Esophagus squamous epithelium (tissue), 5 donors: Measurements from ENCODE around the gene CFTR. TPM values are rescaled to one million over a fixed set of nuclear protein-coding genes. Genes with fewer than 3 reads are reported as not detected.

ENCODE experiments used
- DNase-seq: peaks from one replicate; lab custom pipeline; 2025; lab: John Stamatoyannopoulos, UW
- H3K27ac ChIP-seq, 4 donors: fragments of 200-600 bp; sonication (generic); one replicate each; pipeline ENCODE4 v1.5.1; 2016 to 2019; ENCODE audit warnings: mild to moderate bottlenecking in 1 of 4
- H3K27me3 ChIP-seq, 4 donors: fragments of 200-600 bp; sonication (generic); 1 replicate in 3 of 4; 2 replicates in 1 of 4; pipeline versions ENCODE4 v1.5.1 to v1.6.0; 2017 to 2021; ENCODE audit warnings: antibody characterized with exemption in 1 of 4
- H3K36me3 ChIP-seq, 3 donors: fragments of 200-600 bp; sonication (generic); one replicate each; pipeline ENCODE4 v1.5.1; 2016 to 2019
- H3K4me1 ChIP-seq, 3 donors: fragments of 200-600 bp; sonication (generic); one replicate each; pipeline ENCODE4 v1.5.1; 2017 to 2019
- H3K4me3 ChIP-seq, 4 donors: fragments of 200-600 bp; sonication (generic); 1 replicate in 3 of 4; 2 replicates in 1 of 4; pipeline ENCODE4 v1.5.1; 2016 to 2019; ENCODE audit warnings: mild to moderate bottlenecking in 2 of 4, moderate library complexity in 1 of 4
- H3K9me3 ChIP-seq, 3 donors: fragments of 200-600 bp; sonication (generic); one replicate each; pipeline ENCODE4 v1.5.1; 2016 to 2019
- POLR2A ChIP-seq, 4 donors: fragments of 450-650 bp; IDR thresholded peaks; one replicate each; pipeline ENCODE4 v1.6.1; 2017; ENCODE audit warnings: antibody characterized with exemption in 4 of 4, mild to moderate bottlenecking in 4 of 4, moderate library complexity in 3 of 4
- WGBS, 2 donors: methylation state at CpG; one replicate each; pipeline ENCODE4 v1.1.5; 2018; 5-methylcytosine and 5-hydroxymethylcytosine counted together
- intact Hi-C: fragments of 100-400 bp; cut with DNase I; formaldehyde crosslinking; loops from one replicate; pipeline ENCODE4 v1.15.0; 2022
- total RNA-seq, 4 donors: library from RNA; depleted of rRNA; stranded (reverse); fragments of >200 nt; gene quantifications; one replicate each; pipeline ENCODE4 v1.1.0, GENCODE V29; 2016
- TF ChIP-seq, protein P1 (sequence below), 6 experiments: fragments of 450-650 bp in 4 of 6; fragments of 200-600 bp in 2 of 6; sonication (generic) in 2 of 6; IDR thresholded peaks; one replicate each; pipeline ENCODE4 v1.5.1; 2016 to 2019; ENCODE audit warnings: antibody characterized with exemption in 6 of 6, mild to moderate bottlenecking in 4 of 6, moderate library complexity in 4 of 6
- donor health status: DM: yes; HTN: yes; CAD: no.

Gene CFTR
- total RNA-seq, result 1 to 10 TPM in 1 of 4 donors, under 1 TPM in 2, not detected in 1; 0.38 to 2.1 (median 0.99) TPM

DNA sequence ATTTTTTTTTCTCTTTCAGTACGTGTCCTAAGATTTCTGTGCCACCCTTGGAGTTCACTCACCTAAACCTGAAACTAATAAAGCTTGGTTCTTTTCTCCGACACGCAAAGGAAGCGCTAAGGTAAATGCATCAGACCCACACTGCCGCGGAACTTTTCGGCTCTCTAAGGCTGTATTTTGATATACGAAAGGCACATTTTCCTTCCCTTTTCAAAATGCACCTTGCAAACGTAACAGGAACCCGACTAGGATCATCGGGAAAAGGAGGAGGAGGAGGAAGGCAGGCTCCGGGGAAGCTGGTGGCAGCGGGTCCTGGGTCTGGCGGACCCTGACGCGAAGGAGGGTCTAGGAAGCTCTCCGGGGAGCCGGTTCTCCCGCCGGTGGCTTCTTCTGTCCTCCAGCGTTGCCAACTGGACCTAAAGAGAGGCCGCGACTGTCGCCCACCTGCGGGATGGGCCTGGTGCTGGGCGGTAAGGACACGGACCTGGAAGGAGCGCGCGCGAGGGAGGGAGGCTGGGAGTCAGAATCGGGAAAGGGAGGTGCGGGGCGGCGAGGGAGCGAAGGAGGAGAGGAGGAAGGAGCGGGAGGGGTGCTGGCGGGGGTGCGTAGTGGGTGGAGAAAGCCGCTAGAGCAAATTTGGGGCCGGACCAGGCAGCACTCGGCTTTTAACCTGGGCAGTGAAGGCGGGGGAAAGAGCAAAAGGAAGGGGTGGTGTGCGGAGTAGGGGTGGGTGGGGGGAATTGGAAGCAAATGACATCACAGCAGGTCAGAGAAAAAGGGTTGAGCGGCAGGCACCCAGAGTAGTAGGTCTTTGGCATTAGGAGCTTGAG lies at the start of gene CFTR:
Gene CFTR, plus strand, starts transcription at position 801 of the 830 bp plus-strand sequence. CDS start 70 bp downstream, outside the sequence.
- H3K4me1 ChIP-seq, result peaks cover 0 to 15% (median 4%) of the 10 kb centered on the region in 3 donors

DNA sequence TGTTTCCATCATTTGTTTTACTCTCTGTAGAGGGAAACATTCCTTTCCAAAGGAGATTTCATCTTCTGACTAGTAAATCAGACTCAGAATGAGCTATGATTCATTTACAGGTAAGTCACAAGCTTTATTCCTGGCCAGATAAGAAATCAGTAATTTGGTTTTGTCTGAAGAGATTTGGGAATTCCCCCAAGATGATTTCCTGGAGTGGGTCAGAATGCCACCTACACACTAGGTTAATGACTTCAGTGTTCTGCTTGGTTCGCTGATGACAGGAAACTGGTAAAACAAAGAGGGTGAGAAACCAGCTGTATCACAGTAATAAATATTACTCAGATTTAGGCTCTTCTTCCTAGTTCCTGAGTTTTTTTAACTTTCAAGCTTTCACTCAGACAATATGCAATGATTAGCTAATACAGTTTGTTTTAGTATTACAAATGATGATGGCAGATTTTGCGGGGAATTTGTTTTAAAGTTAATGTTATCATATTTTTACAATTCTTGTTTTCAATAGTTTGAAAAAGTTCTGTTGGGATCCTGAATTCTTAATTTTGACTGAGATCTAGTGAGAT lies 44.3 kb upstream of the CFTR start:
- no peaks in the 10 kb centered on the region for H3K4me1 ChIP-seq
- DNase-seq, result no peak
- no peak overlapping the region for H3K27ac ChIP-seq
- H3K9me3 ChIP-seq, result no peaks in the 10 kb centered on the region
- 31 to 32% methylated on average over 2 of the region's 2 CpGs for WGBS, 2 donors
- no peaks in the 10 kb centered on the region for H3K27me3 ChIP-seq
- intact Hi-C loops, result no loop called here
- TF ChIP-seq, protein P1, sequence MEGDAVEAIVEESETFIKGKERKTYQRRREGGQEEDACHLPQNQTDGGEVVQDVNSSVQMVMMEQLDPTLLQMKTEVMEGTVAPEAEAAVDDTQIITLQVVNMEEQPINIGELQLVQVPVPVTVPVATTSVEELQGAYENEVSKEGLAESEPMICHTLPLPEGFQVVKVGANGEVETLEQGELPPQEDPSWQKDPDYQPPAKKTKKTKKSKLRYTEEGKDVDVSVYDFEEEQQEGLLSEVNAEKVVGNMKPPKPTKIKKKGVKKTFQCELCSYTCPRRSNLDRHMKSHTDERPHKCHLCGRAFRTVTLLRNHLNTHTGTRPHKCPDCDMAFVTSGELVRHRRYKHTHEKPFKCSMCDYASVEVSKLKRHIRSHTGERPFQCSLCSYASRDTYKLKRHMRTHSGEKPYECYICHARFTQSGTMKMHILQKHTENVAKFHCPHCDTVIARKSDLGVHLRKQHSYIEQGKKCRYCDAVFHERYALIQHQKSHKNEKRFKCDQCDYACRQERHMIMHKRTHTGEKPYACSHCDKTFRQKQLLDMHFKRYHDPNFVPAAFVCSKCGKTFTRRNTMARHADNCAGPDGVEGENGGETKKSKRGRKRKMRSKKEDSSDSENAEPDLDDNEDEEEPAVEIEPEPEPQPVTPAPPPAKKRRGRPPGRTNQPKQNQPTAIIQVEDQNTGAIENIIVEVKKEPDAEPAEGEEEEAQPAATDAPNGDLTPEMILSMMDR (IDR thresholded peaks at IDR 0.05), result no peak
- TF ChIP-seq POLR2A (IDR thresholded peaks at IDR 0.05), result no peak
- H3K36me3 ChIP-seq, result no peaks in the 10 kb centered on the region
- no peak overlapping the region for H3K4me3 ChIP-seq

More for the DNA sequence above, at the start of gene CFTR:
- intact Hi-C loops, result no loop called here
- DNase-seq, result no peak
- WGBS, 2 donors, result 6 to 7% methylated on average over 43 of the region's 45 CpGs
- Histone ChIP-seq H3K27ac (peak within 1 kb of the TSS in 3 of 4 donors; percentile 8 to 20 (median 9)), H3K36me3 (no peaks in the 10 kb centered on the region), H3K4me3 (peak within 1 kb of the TSS; percentile 33 to 65 (median 51)), H3K9me3 (no peaks in the 10 kb centered on the region), H3K27me3 (peaks cover 0 to 34% (median 0%) of the 10 kb centered on the region in 4 donors)
- TF ChIP-seq POLR2A (IDR thresholded peaks at IDR 0.05), result no peak
- TF ChIP-seq, protein P1 (IDR thresholded peaks at IDR 0.05), result no peak

DNA sequence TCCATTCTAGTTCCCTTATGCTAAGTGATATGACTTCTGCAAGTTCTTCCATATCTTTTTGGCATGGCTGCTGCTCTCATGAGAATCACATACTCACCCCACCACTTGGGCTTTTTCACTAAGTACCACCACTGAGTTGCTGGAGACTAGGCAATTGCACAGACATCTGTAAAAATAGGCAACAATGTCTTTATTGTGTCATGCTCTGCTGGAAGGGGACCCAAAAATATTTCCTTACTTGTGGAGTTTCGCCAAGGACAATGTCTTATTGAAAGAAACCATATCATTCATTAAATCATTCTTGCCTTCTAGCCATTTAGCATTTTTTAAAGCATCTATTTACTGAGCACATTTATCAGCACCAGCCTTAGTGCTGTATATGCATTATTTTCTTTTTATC lies 35.2 kb upstream of the CFTR start:
- TF ChIP-seq, protein P1 (IDR thresholded peaks at IDR 0.05), result no peak
- no peak for TF ChIP-seq POLR2A (IDR thresholded peaks at IDR 0.05)
- 58 to 72% methylated on average over 1 of the region's 1 CpG for WGBS, 2 donors

DNA sequence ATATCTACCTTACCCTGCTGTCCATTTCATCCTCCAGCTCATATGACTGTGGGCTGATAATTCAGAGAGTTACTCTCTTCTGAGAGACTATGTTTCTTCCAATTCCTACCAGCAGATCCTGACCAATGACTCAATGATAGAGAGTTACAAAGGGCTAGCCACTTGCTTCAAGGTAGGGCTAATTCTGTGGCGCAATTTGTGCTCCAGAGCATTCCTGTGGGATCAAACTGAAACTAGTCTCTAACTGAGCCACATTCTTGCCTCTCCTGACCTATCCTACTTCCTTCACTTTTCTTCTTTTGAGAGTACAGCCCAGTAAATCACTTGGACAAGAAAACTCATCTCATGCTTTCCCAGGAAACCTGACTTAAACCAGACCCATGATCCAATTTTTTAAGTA lies 34.6 kb upstream of the CFTR start:
- H3K36me3 ChIP-seq, result no peaks in the 10 kb centered on the region
- peaks cover 0 to 8% (median 0%) of the 10 kb centered on the region in 3 donors for H3K4me1 ChIP-seq
- TF ChIP-seq, protein P1 (IDR thresholded peaks at IDR 0.05), result no peak
- no peak for DNase-seq
- intact Hi-C loops, result no loop called here
- no peaks in the 10 kb centered on the region for H3K27me3 ChIP-seq
- H3K9me3 ChIP-seq, result peaks cover 0 to 5% (median 0%) of the 10 kb centered on the region in 3 donors
- 75 to 77% methylated on average over 1 of the region's 1 CpG for WGBS, 2 donors
- H3K27ac ChIP-seq, result no peak overlapping the region
- H3K4me3 ChIP-seq, result no peak overlapping the region

More for the DNA sequence above, 35.2 kb upstream of the CFTR start:
- intact Hi-C loops, result no loop called here
- Histone ChIP-seq H3K36me3 (no peaks in the 10 kb centered on the region), H3K27ac (no peak overlapping the region), H3K27me3 (no peaks in the 10 kb centered on the region), H3K4me3 (no peak overlapping the region), H3K4me1 (peaks cover 0 to 8% (median 0%) of the 10 kb centered on the region in 3 donors), H3K9me3 (peaks cover 0 to 5% (median 0%) of the 10 kb centered on the region in 3 donors)
- no peak for DNase-seq
